A549 (cell line): ENCODE data around the gene DAB2IP. TPM values are rescaled to one million over a fixed set of nuclear protein-coding genes. Genes with fewer than 3 reads are reported as not detected.

Experiments
- ATAC-seq, 2 experiments: fragments of 200-7000 bp in 1 of 2; fragments of >200 bp in 1 of 2; cut with Nextera tagmentation in 1 of 2; cut with Tn5 transposase in 1 of 2; 3 replicates each; pipeline versions ENCODE4 v1.8.0 to v1.9.1; 2018 to 2020; ENCODE audit warnings: mild to moderate bottlenecking in 1 of 2, moderate library complexity in 1 of 2
- CTCF ChIA-PET: fragments of 300-600 bp; sonication (Branson Sonifier 250); formaldehyde crosslinking; extraction: SDS; loops from one replicate; lab custom pipeline; 2021; ENCODE audit warnings: antibody characterized with exemption, inconsistent platforms; lab: Yijun Ruan, JAX
- POLR2A ChIA-PET: fragments of 350-600 bp; formaldehyde crosslinking; extraction: SDS; loops from one replicate; lab custom pipeline; 2021; ENCODE audit warnings: antibody characterized with exemption, inconsistent platforms; lab: Yijun Ruan, JAX
- DNase-seq, 2 experiments: peaks; one replicate each; pipeline versions ENCODE4 v3.0.0 to v3.0.0-alpha.2; 2011 to 2016; ENCODE audit warnings: low read depth in 1 of 2, low spot score in 1 of 2
- FAIRE-seq: peaks from 2 replicates; lab custom pipeline; 2011; peaks lifted over from hg19 to GRCh38; lab: Jason Lieb, UNC
- H3K27ac ChIP-seq, 2 experiments: fragments of >200 bp; sonication (Bioruptor Twin); formaldehyde crosslinking; 3 replicates each; pipeline ENCODE4 v1.5.1; 2016 to 2017
- H3K4me1 ChIP-seq: fragments of >200 bp; sonication (Bioruptor Twin); formaldehyde crosslinking; 3 replicates; pipeline ENCODE4 v1.6.1; 2016
- H3K4me2 ChIP-seq: fragments of >200 bp; sonication (Bioruptor Twin); formaldehyde crosslinking; 3 replicates; pipeline ENCODE4 v1.6.1; 2016
- H3K4me3 ChIP-seq: fragments of >200 bp; sonication (Bioruptor Twin); formaldehyde crosslinking; 3 replicates; pipeline ENCODE4 v1.5.1; 2016
- H3K9me3 ChIP-seq: fragments of >200 bp; sonication (Bioruptor Twin); formaldehyde crosslinking; 3 replicates; pipeline ENCODE4 v1.6.1; 2016
- CEBPB ChIP-seq, 2 experiments: fragments of >200 bp in 1 of 2; sonication (Bioruptor Twin) in 1 of 2; formaldehyde crosslinking in 1 of 2; IDR thresholded peaks; 2 replicates each; pipeline ENCODE4 v1.6.1; 2012 to 2016
- CHD2 ChIP-seq: fragments of 150-350 bp; IDR thresholded peaks from 2 replicates; pipeline ENCODE4 v1.6.1; 2014; ENCODE audit warnings: low read length; ENCODE audit not compliant: partially characterized antibody
- CHD4 ChIP-seq: fragments of 200-600 bp; sonication (generic); IDR thresholded peaks from 2 replicates; pipeline ENCODE4 v1.6.1; 2016; ENCODE audit warnings: antibody characterized with exemption, mild to moderate bottlenecking, borderline replicate concordance
- EHMT2 ChIP-seq: fragments of 200-600 bp; sonication (generic); IDR thresholded peaks from 2 replicates; pipeline ENCODE4 v1.6.1; 2016; ENCODE audit warnings: antibody characterized with exemption, low read depth, mild to moderate bottlenecking, moderate library complexity
- FOSB ChIP-seq: fragments of 250-450 bp; sonication (Bioruptor Pico); IDR thresholded peaks from 2 replicates; pipeline ENCODE4 v1.5.0; 2020; ENCODE audit warnings: mild to moderate bottlenecking, moderate library complexity
- FOSL2 ChIP-seq, 2 experiments: fragments of 450-650 bp in 1 of 2; fragments of >200 bp in 1 of 2; sonication (Bioruptor Twin) in 1 of 2; formaldehyde crosslinking; IDR thresholded peaks; 2 replicates each; pipeline versions ENCODE4 v1.5.0 to v1.6.1; 2016 to 2020; ENCODE audit warnings: mild to moderate bottlenecking in 1 of 2, moderate library complexity in 1 of 2
- GATA3 ChIP-seq: IDR thresholded peaks from 2 replicates; pipeline ENCODE4 v1.6.1; 2012; ENCODE audit warnings: borderline replicate concordance
- HEYL ChIP-seq: fragments of 250-450 bp; sonication (Bioruptor Pico); IDR thresholded peaks from 2 replicates; pipeline ENCODE4 v1.8.0; 2021; ENCODE audit warnings: mild to moderate bottlenecking, moderate library complexity
- HOXB5 ChIP-seq: fragments of 250-450 bp; sonication (Bioruptor Pico); IDR thresholded peaks from 2 replicates; pipeline ENCODE4 v1.5.0; 2020; ENCODE audit warnings: mild to moderate bottlenecking, moderate library complexity
- JUN ChIP-seq, 2 experiments: fragments of >200 bp; sonication (Bioruptor Twin); formaldehyde crosslinking; IDR thresholded peaks; 2 replicates in 1 of 2; 3 replicates in 1 of 2; pipeline ENCODE4 v1.6.1; 2016 to 2017
- JUNB ChIP-seq: fragments of >200 bp; sonication (Bioruptor Twin); formaldehyde crosslinking; IDR thresholded peaks from 2 replicates; pipeline ENCODE4 v1.6.1; 2016
- MAFK ChIP-seq: fragments of 450-650 bp; IDR thresholded peaks from 2 replicates; pipeline ENCODE4 v1.6.1; 2014; ENCODE audit not compliant: partially characterized antibody
- MYC ChIP-seq: IDR thresholded peaks from 2 replicates; pipeline ENCODE4 v1.6.1; 2012; ENCODE audit warnings: mild to moderate bottlenecking, inconsistent platforms, low read length, improper control_type of control experiment, borderline replicate concordance
- NPAS2 ChIP-seq: fragments of 250-450 bp; sonication (Bioruptor Pico); IDR thresholded peaks from 2 replicates; pipeline ENCODE4 v1.8.0; 2022; ENCODE audit warnings: mild to moderate bottlenecking, moderate library complexity, borderline replicate concordance
- SMC3 ChIP-seq: fragments of >200 bp; sonication (Bioruptor Twin); formaldehyde crosslinking; IDR thresholded peaks from 3 replicates; pipeline ENCODE4 v1.6.1; 2018; ENCODE audit warnings: inconsistent platforms
- SREBF2 ChIP-seq: fragments of 450-650 bp; IDR thresholded peaks from 2 replicates; pipeline ENCODE4 v1.6.1; 2014; ENCODE audit warnings: mild to moderate bottlenecking, moderate library complexity
- TFCP2L1 ChIP-seq: fragments of 250-450 bp; sonication (Bioruptor Pico); IDR thresholded peaks from 2 replicates; pipeline ENCODE4 v1.5.0; 2021; ENCODE audit warnings: mild to moderate bottlenecking
- ZC3H11A ChIP-seq: fragments of 450-650 bp; IDR thresholded peaks from 2 replicates; pipeline ENCODE4 v1.6.1; 2014; ENCODE audit warnings: antibody characterized with exemption, mild to moderate bottlenecking
- ZFP36 ChIP-seq: fragments of 450-650 bp; IDR thresholded peaks from 2 replicates; pipeline ENCODE4 v1.6.1; 2014; ENCODE audit warnings: borderline replicate concordance; ENCODE audit not compliant: partially characterized antibody
- WGBS: methylation state at CpG from one replicate; pipeline ENCODE4 v1.1.6; 2017; ENCODE audit errors: missing lambda C conversion rate; 5-methylcytosine and 5-hydroxymethylcytosine counted together
- polyA plus RNA-seq, 4 experiments: library from polyadenylated mRNA; depleted of rRNA in 3 of 4; stranded (reverse); fragments of >200 nt; fragmentation: RNase III in 1 of 4; extraction: RNeasy Plus Mini Kit Qiagen cat#74134 plus additional on column Dnase treatment in 1 of 4; gene quantifications; 2 replicates in 3 of 4; 3 replicates in 1 of 4; pipeline ENCODE4 v1.2.3, GENCODE V29; 2011 to 2017
- TF ChIP-seq, protein P1 (sequence below): IDR thresholded peaks from 2 replicates; pipeline ENCODE4 v1.6.1; 2012
- TF ChIP-seq, protein P2 (sequence below): fragments of >200 bp; sonication (Bioruptor Twin); formaldehyde crosslinking; IDR thresholded peaks from 2 replicates; pipeline ENCODE4 v1.6.1; 2016
- TF ChIP-seq, protein P3 (sequence below): fragments of 450-650 bp; IDR thresholded peaks from 2 replicates; pipeline ENCODE4 v1.6.1; 2014; ENCODE audit warnings: antibody characterized with exemption
- TF ChIP-seq, protein P4 (sequence below): fragments of >200 bp; sonication (Bioruptor Twin); formaldehyde crosslinking; IDR thresholded peaks from 3 replicates; pipeline ENCODE4 v1.5.1; 2016
- TF ChIP-seq, protein P5 (sequence below): fragments of 250-450 bp; sonication (Bioruptor Pico); IDR thresholded peaks from 2 replicates; pipeline ENCODE4 v1.5.0; 2020; ENCODE audit warnings: low read depth, mild to moderate bottlenecking, moderate library complexity
- TF ChIP-seq, protein P6 (sequence below): fragments of 250-450 bp; sonication (Bioruptor Pico); IDR thresholded peaks from 2 replicates; pipeline ENCODE4 v1.5.0; 2021; ENCODE audit warnings: mild to moderate bottlenecking, moderate library complexity, borderline replicate concordance

Gene DAB2IP
- polyA plus RNA-seq, 2 of the 4 experiments (the other 2 are of a cell fraction): 9.7 to 13.9 TPM

DNA sequence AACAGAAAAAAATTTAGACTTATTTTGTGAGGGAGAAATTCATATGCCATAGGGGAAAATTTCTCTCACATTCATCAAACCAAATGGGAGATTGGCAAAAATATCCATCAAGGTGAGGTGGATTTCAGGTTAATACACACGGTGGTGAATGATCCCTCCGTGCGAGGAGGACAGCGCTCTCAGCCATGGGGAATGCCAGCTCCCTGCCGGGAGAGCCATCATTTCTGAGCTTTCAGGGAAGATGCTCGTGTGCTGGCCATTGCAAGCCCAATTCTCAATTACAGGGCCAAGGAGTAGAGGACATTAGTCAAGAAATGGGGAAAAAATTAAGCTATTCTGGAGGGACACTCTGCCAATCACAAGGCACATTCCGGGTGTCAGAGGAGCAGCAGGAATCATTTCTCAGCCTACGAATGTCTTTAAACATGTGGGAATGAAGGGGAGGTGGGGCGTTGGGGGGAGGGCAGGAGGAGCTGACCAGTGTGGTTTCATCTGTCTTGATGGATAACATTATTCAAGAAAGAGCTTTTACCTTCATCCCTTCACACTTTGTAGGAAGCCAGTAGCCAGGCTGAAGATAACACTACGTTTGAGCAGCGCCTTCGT lies 165.5 kb downstream of the DAB2IP start:
- 57% methylated on average over 12 of the region's 12 CpGs for WGBS
- DNase-seq (no peak), FAIRE-seq (no peak), ATAC-seq (no peak)
- CTCF ChIA-PET: no interaction called here
- Histone ChIP-seq H3K4me1 (no peaks in the 10 kb centered on the region), H3K9me3 (no peaks in the 10 kb centered on the region), H3K27ac (no peak overlapping the region), H3K4me2 (no peak overlapping the region), H3K4me3 (no peak overlapping the region)
- no peak for TF ChIP-seq MYC
- TF ChIP-seq HOXB5 (CRISPR knock-in tag): no peak
- no peak for TF ChIP-seq MAFK
- TF ChIP-seq, protein P1, sequence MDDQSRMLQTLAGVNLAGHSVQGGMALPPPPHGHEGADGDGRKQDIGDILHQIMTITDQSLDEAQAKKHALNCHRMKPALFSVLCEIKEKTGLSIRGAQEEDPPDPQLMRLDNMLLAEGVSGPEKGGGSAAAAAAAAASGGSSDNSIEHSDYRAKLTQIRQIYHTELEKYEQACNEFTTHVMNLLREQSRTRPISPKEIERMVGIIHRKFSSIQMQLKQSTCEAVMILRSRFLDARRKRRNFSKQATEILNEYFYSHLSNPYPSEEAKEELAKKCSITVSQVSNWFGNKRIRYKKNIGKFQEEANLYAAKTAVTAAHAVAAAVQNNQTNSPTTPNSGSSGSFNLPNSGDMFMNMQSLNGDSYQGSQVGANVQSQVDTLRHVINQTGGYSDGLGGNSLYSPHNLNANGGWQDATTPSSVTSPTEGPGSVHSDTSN: no peak
- no peak for TF ChIP-seq TFCP2L1 (CRISPR knock-in tag)
- no peak for TF ChIP-seq JUNB
- no peak for TF ChIP-seq CEBPB (IDR thresholded peaks at IDR 0.05)
- TF ChIP-seq FOSB (CRISPR knock-in tag): no peak
- no peak for TF ChIP-seq NPAS2 (CRISPR knock-in tag)
- no peak for TF ChIP-seq JUN (IDR thresholded peaks at IDR 0.05)
- no peak for TF ChIP-seq CHD2
- TF ChIP-seq SMC3: no peak
- no peak for TF ChIP-seq FOSL2 (IDR thresholded peaks at IDR 0.05)
- TF ChIP-seq FOSL2 (CRISPR knock-in tag; IDR thresholded peaks at IDR 0.05): no peak
- no peak for TF ChIP-seq ZFP36
- TF ChIP-seq EHMT2: no peak
- no peak for TF ChIP-seq GATA3
- POLR2A ChIA-PET: no interaction called here

DNA sequence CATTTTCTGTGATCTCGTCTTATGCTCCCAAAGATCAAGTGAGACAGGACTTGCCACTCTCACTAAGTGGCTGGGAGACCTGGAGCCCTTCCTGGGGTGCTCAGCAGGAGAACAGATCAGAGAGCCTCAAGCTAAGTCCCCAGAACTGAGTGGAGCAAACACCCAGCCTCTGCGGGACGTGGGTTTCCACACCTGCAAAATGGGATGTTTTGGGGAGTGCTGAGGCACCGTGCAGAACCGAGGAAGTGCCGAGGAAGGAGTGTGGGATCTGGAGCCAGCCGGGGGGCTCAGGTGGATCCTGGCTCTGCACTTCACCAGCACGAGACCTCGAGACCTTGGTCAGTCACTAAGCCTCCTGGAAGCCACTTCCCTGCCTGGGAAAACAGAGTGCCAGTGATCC lies 166.0 kb downstream of the DAB2IP start:
- Histone ChIP-seq H3K9me3 (no peaks in the 10 kb centered on the region), H3K27ac (no peak overlapping the region), H3K4me1 (no peaks in the 10 kb centered on the region), H3K4me3 (no peak overlapping the region), H3K4me2 (no peak overlapping the region)
- ChIA-PET CTCF (no interaction called here), POLR2A (no interaction called here)
- TF ChIP-seq HEYL (CRISPR knock-in tag) (no peak), SREBF2 (no peak), ZC3H11A (no peak), TFCP2L1 (CRISPR knock-in tag) (no peak), CHD4 (no peak), FOSL2 (IDR thresholded peaks at IDR 0.05) (no peak), FOSL2 (CRISPR knock-in tag; IDR thresholded peaks at IDR 0.05) (no peak), CHD2 (no peak)
- TF ChIP-seq, protein P2, sequence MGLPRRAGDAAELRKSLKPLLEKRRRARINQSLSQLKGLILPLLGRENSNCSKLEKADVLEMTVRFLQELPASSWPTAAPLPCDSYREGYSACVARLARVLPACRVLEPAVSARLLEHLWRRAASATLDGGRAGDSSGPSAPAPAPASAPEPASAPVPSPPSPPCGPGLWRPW: no peak
- TF ChIP-seq, protein P3, sequence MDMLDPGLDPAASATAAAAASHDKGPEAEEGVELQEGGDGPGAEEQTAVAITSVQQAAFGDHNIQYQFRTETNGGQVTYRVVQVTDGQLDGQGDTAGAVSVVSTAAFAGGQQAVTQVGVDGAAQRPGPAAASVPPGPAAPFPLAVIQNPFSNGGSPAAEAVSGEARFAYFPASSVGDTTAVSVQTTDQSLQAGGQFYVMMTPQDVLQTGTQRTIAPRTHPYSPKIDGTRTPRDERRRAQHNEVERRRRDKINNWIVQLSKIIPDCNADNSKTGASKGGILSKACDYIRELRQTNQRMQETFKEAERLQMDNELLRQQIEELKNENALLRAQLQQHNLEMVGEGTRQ: no peak
- TF ChIP-seq, protein P4, sequence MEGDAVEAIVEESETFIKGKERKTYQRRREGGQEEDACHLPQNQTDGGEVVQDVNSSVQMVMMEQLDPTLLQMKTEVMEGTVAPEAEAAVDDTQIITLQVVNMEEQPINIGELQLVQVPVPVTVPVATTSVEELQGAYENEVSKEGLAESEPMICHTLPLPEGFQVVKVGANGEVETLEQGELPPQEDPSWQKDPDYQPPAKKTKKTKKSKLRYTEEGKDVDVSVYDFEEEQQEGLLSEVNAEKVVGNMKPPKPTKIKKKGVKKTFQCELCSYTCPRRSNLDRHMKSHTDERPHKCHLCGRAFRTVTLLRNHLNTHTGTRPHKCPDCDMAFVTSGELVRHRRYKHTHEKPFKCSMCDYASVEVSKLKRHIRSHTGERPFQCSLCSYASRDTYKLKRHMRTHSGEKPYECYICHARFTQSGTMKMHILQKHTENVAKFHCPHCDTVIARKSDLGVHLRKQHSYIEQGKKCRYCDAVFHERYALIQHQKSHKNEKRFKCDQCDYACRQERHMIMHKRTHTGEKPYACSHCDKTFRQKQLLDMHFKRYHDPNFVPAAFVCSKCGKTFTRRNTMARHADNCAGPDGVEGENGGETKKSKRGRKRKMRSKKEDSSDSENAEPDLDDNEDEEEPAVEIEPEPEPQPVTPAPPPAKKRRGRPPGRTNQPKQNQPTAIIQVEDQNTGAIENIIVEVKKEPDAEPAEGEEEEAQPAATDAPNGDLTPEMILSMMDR: no peak
- TF ChIP-seq, protein P5, sequence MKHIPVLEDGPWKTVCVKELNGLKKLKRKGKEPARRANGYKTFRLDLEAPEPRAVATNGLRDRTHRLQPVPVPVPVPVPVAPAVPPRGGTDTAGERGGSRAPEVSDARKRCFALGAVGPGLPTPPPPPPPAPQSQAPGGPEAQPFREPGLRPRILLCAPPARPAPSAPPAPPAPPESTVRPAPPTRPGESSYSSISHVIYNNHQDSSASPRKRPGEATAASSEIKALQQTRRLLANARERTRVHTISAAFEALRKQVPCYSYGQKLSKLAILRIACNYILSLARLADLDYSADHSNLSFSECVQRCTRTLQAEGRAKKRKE (CRISPR knock-in tag): no peak
- TF ChIP-seq, protein P6, sequence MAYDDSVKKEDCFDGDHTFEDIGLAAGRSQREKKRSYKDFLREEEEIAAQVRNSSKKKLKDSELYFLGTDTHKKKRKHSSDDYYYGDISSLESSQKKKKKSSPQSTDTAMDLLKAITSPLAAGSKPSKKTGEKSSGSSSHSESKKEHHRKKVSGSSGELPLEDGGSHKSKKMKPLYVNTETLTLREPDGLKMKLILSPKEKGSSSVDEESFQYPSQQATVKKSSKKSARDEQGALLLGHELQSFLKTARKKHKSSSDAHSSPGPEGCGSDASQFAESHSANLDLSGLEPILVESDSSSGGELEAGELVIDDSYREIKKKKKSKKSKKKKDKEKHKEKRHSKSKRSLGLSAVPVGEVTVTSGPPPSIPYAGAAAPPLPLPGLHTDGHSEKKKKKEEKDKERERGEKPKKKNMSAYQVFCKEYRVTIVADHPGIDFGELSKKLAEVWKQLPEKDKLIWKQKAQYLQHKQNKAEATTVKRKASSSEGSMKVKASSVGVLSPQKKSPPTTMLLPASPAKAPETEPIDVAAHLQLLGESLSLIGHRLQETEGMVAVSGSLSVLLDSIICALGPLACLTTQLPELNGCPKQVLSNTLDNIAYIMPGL: no peak
- 45% methylated on average over 9 of the region's 9 CpGs for WGBS
- no peak for FAIRE-seq
- DNase-seq: no peak
- ATAC-seq: no peak; a peak in 1 of 6 replicates
